ENCODE results near the gene MS4A10. TPM values are rescaled to one million over a fixed set of nuclear protein-coding genes. Genes with fewer than 3 reads are reported as not detected.

Gene MS4A10
- total and polyA plus RNA-seq, 9 of the 15 experiments (the other 6 are each of a cell fraction or from before 2014, with no cell fraction given): not detected

- ChIA-PET CTCF (ENCODE audit: low intra/inter-chr PET ratio) (interaction anchor here (0.6 to 4.4 kb wide), 8 partner anchors 57 to 552 kb away, joined by 4 to 59 read pairs (median 7); no protein-coding TSS in a partner anchor), POLR2A (interaction anchor here (0.6 to 1.3 kb wide), 5 partner anchors 28 to 74 kb away, joined by 3 to 5 read pairs (median 3); no protein-coding TSS in a partner anchor)
- in situ Hi-C loops (cut with MboI) (no loop called here), intact Hi-C loops (cut with micrococcal nuclease) (loop anchor here (1.0 to 5.0 kb wide), 6 partner anchors 56 to 356 kb away; no protein-coding TSS in a partner anchor)
- no TSS peak for BruUV-seq (replicated peaks)
- peaks cover 10% of the 10 kb centered on the region; the same call in 1 of the 2 replicates for H4K20me1 ChIP-seq (replicated peaks; ENCODE audit: control insufficient read depth, insufficient read depth, low read length)
- H3K36me3 ChIP-seq (ENCODE audit: control insufficient read depth, insufficient read depth, low read length): no peaks in the 10 kb centered on the region
- ATAC-seq (peak; percentile 96), FAIRE-seq (peak; percentile 96), DNase-seq (ENCODE audit: extremely low read depth in 1 of 4, low spot score in 3 of 4) (peak; percentile 76 to 85 (median 76))
- peaks cover 0 to 2% of the 10 kb centered on the region in 2 experiments; a peak in 2 of 5 replicates for H3K4me1 ChIP-seq (replicated peaks in 1 of 2; ENCODE audit: control insufficient read depth in 2 of 2, insufficient read depth in 2 of 2, low read length in 2 of 2)
- H2AFZ ChIP-seq (ENCODE audit: low read depth, low read length): no peak overlapping the region
- H3K27ac ChIP-seq (ENCODE audit: extremely low read depth, low read depth, low read length): no peak overlapping the region
- H3K4me3 ChIP-seq: no peak overlapping the region
- 3% methylated on average over 8 of the region's 8 CpGs for WGBS (ENCODE audit: insufficient coverage, low coverage, missing lambda C conversion rate)
- H3K9me3 ChIP-seq (replicated peaks; ENCODE audit: control insufficient read depth, insufficient read depth, low read depth, low read length): no peaks in the 10 kb centered on the region
- no peak overlapping the region for H3K4me2 ChIP-seq (ENCODE audit: insufficient read depth, low read length)
- no peak overlapping the region for H3K9ac ChIP-seq (ENCODE audit: insufficient read depth in 1 of 2, low read depth in 2 of 2, low read length in 2 of 2)
- H3K27me3 ChIP-seq (ENCODE audit: control insufficient read depth in 2 of 2, insufficient read depth in 2 of 2, low read length in 2 of 2): peaks cover 10 to 38% of the 10 kb centered on the region in 2 experiments; a peak in 4 of 5 replicates
- H3K9me1 ChIP-seq (ENCODE audit: control insufficient read depth, insufficient read depth, low read length): no peaks in the 10 kb centered on the region
- H3K79me2 ChIP-seq (ENCODE audit: control insufficient read depth, insufficient read depth, low read length): no peaks in the 10 kb centered on the region
- TF ChIP-seq ZNF23 (CRISPR knock-in tag; IDR thresholded peaks at IDR 0.05) (no peak), RBM14 (IDR thresholded peaks at IDR 0.05; ENCODE audit: borderline replicate concordance, insufficient read depth, low read depth, low read length) (no peak), ARID3B (CRISPR knock-in tag; IDR thresholded peaks at IDR 0.05; ENCODE audit: borderline replicate concordance) (no peak), PCBP1 (IDR thresholded peaks at IDR 0.05; ENCODE audit: low read depth, low read length, poor library complexity, severe bottlenecking) (no peak), TFAP4 (CRISPR knock-in tag; IDR thresholded peaks at IDR 0.05; ENCODE audit: borderline replicate concordance) (peak; percentile 18; the same call in 1 of the 2 replicates), SNAPC5 (CRISPR knock-in tag; IDR thresholded peaks at IDR 0.05) (no peak), CCNT2 (IDR thresholded peaks at IDR 0.05; ENCODE audit: borderline replicate concordance, extremely low read depth, insufficient read length, low read depth, low read length) (no peak), ZNF785 (CRISPR knock-in tag; IDR thresholded peaks at IDR 0.05) (no peak), MXD1 (CRISPR knock-in tag; IDR thresholded peaks at IDR 0.05; ENCODE audit: borderline replicate concordance, poor library complexity, severe bottlenecking) (no peak), MYNN (IDR thresholded peaks at IDR 0.05) (peak; percentile 58; the same call in 1 of the 2 replicates), MYNN (CRISPR knock-in tag; IDR thresholded peaks at IDR 0.05) (no peak), KHSRP (IDR thresholded peaks at IDR 0.05) (no peak), ZNF766 (CRISPR knock-in tag; conservative IDR thresholded peaks at IDR 0.05) (no peak), SNIP1 (IDR thresholded peaks at IDR 0.05; ENCODE audit: low read depth) (no peak), ZBTB49 (CRISPR knock-in tag; IDR thresholded peaks at IDR 0.05; ENCODE audit: borderline replicate concordance) (no peak), XRCC5 (IDR thresholded peaks at IDR 0.05; ENCODE audit: low read depth, low read length) (no peak), C11orf30 (IDR thresholded peaks at IDR 0.05; ENCODE audit: low read depth) (no peak), CC2D1A (IDR thresholded peaks at IDR 0.05) (peak; percentile 82)
Observed at GRCh38 chr11:60831143-60831500, 46.0 kb downstream of the MS4A10 start.
